ENCODE measurements around the gene CPTP.

GRCh38 chr1:1324524-1325287, at the start of gene CPTP, which contains the start of gene INTS11:
- TF ChIP-seq EZH2 (optimal IDR thresholded peaks at IDR 0.05; ENCODE audit: low read depth, low read length) (no peak), EZH2phosphoT487 (IDR thresholded peaks at IDR 0.05; ENCODE audit: low read length) (no peak)
- TF ChIP-seq, protein P1, sequence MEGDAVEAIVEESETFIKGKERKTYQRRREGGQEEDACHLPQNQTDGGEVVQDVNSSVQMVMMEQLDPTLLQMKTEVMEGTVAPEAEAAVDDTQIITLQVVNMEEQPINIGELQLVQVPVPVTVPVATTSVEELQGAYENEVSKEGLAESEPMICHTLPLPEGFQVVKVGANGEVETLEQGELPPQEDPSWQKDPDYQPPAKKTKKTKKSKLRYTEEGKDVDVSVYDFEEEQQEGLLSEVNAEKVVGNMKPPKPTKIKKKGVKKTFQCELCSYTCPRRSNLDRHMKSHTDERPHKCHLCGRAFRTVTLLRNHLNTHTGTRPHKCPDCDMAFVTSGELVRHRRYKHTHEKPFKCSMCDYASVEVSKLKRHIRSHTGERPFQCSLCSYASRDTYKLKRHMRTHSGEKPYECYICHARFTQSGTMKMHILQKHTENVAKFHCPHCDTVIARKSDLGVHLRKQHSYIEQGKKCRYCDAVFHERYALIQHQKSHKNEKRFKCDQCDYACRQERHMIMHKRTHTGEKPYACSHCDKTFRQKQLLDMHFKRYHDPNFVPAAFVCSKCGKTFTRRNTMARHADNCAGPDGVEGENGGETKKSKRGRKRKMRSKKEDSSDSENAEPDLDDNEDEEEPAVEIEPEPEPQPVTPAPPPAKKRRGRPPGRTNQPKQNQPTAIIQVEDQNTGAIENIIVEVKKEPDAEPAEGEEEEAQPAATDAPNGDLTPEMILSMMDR (IDR thresholded peaks at IDR 0.05; ENCODE audit: low read length) = no peak

Measured in MM.1S (cell line).